HK-2 (cell line): ENCODE measurements around the gene PDZRN4.
"Not testable (repeated sequence)": the region's sequence is repeated elsewhere in the genome, so short reads cannot be mapped to it uniquely, and the experiment has no call there.

Experiments used
- DNase-seq: peaks from one replicate; pipeline ENCODE4 v3.0.0-alpha.2; 2018; ENCODE audit not compliant: unreplicated experiment

The PDZRN4 gene

DNA sequence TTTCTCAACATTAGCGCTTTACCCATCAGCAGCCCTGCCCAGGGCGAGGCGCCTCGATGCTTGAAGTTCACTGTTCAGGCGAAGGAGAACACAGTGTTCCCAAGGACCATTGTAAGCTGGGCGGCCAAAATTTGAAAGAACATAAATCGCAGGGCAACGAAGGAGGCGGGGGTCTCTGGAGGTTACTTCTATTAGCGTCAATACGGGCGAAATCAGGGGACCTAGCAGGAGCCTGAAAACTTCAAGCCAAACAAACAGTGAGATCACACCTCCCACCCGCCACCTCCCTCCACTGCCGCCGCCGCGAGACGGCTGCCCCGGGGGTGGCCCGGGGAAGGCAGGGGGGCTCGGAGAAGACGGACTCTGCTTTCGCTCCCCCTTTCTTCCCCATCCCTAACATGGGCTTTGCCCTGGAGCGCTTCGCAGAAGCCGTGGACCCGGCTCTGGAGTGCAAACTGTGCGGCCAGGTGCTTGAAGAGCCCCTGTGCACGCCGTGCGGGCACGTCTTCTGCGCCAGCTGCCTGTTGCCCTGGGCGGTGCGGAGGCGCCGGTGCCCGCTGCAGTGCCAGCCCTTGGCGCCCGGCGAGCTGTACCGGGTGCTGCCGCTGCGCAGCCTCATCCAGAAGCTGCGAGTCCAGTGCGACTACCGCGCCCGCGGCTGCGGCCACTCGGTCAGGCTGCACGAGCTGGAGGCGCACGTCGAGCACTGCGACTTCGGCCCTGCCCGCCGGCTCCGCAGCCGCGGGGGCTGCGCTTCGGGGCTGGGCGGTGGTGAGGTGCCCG lies at the start of gene PDZRN4:
PDZRN4 (plus strand) TSS at position 263 of the 783 bp plus-strand sequence.
- peak; percentile 21 for DNase-seq

GRCh38 chr12:41140117-41140516 lies 48.0 kb upstream of the PDZRN4 start:
- DNase-seq: no peak

DNA sequence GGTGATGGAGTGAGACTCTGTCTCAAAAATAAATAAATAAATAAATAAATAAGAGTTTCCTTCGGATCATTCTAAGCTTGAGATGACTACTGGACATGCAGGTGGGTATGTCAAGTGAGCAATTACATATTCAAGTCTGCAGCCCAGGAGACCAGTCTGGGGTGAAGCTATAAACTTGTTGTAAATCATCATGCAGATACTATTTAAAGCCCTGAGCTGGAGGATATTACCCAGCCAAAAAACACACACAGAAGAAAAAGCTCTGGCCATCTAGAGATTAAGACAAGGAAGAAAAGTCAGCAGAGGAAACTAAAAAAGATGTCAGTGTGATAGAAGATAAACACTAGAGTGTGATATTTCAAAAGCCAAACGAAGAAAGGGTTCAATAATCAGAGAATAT lies 47.0 kb upstream of the PDZRN4 start:
- no peak for DNase-seq

DNA sequence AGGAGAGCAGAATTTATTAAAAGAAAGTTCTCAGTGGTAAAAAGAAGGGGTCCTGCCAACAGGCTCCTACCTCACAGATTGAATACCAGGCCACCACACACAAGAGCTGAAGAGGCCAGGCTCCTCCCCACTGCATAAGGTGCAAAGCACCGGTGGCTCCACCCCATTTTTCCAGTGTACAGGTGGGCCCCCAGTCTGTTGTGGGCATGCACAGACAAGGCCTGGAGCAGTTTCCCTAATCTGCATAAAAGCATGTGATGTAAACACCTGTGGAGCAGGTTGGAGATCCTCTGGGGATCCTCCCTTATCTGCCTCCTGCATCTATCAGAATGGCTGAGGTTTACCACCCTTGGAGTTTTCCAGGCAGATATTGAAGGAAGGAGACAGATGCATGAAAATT lies 45.7 kb upstream of the PDZRN4 start:
- no peak for DNase-seq

DNA sequence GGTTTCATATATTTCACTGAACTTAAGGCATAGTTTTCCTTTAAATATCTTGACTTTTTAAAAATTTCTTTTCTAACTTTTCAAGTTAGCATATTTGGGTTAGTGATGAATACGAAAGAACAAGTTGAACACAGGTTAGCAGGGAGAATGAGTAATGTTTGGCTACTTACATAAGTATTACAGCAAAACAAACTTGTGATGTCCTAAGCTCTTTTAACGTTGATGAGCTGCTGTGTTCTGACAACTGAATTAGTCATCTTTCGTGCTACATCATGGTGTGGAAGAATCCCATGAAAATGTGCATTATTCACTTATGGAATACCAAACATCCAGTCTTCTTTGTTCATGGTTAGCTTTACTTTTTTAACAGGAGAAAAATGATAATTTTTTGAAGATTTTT lies 36.3 kb upstream of the PDZRN4 start:
- no peak for DNase-seq

- DNase-seq: no peak
These were observed 25.7 kb upstream of the PDZRN4 start for GRCh38 chr12:41162461-41162860.

DNA sequence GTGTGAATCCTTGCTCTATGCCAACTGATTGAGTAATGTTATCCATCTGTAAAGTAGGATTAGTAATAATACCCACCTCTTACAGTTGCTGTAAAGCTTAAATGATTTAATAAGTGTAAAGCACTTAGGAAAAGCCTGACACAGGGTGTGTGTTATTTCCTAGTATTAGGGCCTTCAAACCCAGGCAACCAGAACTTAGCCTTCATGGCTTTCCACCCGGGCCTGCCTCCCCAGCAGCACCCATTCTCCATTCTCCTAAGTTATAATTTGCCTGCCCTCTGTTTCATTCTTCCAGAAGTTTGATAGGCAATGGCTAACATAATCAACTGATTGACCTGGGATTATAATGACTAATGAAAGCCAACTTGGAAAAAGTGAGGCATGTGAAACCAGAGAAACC lies 20.4 kb upstream of the PDZRN4 start:
- no peak for DNase-seq

DNA sequence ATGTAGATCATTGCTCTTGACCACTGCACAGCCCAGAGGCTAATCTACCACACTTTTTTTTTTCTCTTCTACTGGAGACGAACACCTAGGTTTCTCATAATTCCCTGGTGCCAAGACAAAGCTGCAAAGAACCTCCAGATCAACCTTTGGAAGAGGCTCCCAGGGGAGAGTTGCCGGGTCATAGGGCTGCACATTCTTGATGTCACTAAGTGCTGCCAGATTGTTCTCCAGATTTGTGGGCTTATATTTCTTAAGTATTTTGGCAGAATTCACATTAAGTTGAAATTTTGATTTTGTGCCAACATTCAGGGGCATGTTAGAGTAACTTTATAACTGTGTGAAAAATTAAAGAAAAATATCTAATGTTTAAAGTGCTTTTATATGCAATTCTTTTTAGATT lies 13.5 kb upstream of the PDZRN4 start:
- no peak for DNase-seq

- DNase-seq: not testable (repeated sequence)
These were observed 8.6 kb upstream of the PDZRN4 start for GRCh38 chr12:41179507-41179906.

DNA sequence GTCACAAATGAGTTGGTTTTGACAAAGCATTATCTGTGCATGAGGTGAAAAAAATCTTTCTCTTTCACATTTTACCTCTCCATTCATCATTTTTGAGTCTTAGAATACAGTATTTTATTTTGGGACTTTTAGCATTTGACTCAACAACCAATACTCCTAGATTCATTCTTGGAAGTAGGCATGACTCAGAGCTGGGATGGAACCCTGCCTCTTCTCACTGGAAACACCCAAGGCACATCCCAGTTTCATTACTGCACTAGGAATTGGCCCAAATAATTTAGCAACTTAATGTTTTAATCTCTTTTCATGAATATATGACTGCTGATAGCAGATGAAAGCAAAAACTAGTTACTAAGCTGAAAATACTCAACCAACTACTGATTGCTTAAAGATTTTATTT lies 3.3 kb upstream of the PDZRN4 start:
- DNase-seq: no peak

GRCh38 chr12:41186026-41186425 lies 2.1 kb upstream of the PDZRN4 start:
- DNase-seq: no peak

- peak; percentile 6 for DNase-seq
These were observed 798 bp downstream of the PDZRN4 start for GRCh38 chr12:41188841-41189394.

GRCh38 chr12:41189395-41190251 lies 1.5 kb downstream of the PDZRN4 start:
- DNase-seq: no peak

DNA sequence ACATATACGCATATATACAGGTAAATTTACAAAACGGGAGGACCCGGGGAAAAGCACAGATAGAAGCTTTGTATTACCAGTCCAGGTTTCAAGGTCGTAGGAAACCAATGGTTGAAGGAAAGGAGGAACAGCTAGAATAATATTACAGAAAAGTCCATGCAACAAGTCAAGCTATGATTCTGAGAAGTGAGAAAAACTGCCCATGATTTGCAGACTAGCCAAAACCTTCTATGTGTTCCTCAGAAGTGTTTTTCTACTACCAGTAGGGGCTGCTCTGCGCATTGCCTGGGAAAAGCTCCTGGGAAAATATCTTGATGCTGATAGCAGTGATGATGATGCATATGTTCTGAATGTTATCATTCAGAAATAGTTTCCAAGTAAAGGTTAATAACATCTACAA lies 2.2 kb downstream of the PDZRN4 start:
- DNase-seq: no peak

DNA sequence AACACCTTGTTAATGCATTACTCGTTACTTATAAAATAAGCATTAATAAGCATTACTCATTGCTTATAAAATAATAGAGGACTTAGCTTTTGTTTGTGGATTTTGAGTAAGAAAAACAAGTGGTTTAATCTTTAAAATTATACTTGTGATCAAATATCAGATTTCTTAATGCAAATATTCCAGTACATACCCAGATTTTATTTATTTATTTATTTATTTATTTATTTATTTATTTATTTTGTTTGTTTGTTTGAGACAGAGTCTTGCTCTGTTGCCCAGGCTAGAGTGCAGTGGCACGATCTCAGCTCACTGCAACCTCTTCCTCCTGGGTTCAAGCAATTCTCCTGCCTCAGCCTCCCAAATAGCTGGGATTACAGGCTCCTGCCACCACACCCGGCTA lies 3.4 kb downstream of the PDZRN4 start:
- DNase-seq: not testable (repeated sequence)

DNA sequence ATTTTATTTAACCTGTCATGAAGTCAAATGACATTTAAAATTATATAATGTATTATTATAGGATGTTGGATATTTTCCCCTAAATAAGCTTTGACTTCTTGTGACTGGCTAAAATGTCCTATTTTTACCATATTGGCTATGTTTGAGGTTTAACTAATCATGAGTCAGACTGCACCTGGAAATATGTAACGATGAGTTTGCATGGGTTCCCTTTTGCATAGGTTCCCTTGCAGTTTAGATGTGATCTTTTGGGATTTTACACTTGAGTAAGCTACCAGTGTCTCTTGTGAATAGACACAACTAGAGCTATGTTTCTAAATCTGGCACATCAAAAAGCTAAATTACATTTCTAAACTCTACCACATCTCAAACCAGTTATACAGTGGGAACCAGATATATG lies 5.2 kb downstream of the PDZRN4 start:
- no peak for DNase-seq

GRCh38 chr12:41202051-41202450 lies 13.9 kb downstream of the PDZRN4 start:
- no peak for DNase-seq

DNA sequence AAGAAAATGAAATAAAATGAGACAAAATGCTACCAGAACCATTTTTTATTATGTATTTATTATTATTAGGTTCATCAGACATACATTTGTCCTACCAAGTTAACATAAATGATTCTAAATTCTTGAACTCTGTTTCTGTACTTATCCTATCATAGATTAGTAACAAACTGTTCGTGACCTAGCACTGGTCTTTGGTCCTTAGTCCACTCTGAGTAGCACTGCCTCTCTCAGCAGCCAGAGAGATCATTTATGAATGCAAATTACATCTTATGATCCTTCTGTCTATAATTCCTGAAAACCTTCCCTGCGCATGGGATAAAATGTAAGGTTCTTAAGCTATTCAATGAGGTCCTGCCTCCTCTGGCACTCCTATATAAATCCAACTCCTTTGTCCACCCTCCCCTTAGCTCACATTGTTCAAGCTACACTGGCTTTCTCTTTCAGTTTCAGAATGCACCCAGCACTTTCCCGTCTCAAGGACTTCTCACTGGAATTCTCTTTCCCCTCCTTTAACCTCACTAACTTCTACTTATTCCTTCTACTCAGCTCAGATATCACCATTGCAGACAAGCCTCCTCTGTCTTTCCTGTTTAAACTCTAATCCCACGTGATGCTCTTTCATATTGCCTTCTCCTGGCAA lies 17.1 kb downstream of the PDZRN4 start:
- DNase-seq: no peak

DNA sequence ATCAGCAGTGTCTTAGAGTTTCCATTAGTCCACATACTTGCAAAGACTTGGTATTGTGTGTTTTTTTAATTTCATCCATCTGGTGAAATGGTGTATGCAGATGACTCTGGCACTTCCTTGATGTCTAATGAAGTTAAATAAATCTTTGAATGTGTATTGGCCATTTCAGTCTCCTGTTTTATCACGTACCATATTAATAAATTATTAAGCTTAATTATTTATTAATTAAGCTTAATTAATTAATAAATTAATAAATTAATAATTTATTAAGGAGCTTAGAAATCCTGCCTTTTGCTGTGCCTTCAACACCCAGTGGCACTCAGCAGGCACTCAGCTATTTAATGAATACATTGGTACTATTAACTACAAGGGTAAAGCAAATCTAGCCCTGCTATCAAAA lies 18.2 kb downstream of the PDZRN4 start:
- DNase-seq: no peak

DNA sequence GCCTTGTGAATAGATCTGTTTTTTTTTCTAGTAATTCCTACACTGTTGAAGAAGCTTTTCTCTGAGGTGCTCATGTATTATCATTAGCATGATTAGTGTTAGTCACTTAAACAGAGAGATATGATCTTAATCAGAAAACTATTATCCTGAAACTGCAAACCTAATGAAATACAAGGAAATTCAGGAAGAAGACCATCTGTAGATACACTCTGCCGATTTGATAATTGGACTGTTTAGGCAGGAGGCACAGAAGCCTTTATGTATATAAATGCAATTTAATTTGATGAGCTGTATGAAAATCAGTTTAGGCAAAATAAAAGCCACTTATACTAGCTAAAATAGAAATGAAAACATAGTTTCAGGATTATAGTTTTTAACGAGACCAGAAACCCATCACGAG lies 23.3 kb downstream of the PDZRN4 start:
- no peak for DNase-seq

GRCh38 chr12:41212625-41213024 lies 24.5 kb downstream of the PDZRN4 start:
- DNase-seq: no peak

DNA sequence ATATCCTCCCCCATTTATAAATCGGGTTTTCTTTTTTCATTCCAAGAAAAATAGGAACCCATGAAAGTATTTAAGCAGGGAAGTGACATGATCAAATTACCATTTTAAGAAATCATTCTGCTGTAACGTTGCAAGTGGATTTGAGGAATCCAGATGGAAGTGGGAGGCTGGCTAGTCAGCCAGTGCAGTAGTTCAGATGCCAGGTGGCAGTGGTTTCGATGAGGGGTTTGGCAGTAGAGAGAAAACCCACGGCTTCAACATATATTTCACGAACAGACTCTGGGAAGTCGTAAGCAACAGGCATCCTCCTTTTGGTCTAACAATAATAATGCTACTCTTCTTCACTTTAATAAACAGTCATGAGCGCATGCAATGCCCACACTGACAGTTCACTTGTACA lies 25.0 kb downstream of the PDZRN4 start:
- no peak for DNase-seq
